NCI-H345 (cell line): ENCODE measurements around the gene GSG1L.

Experiments used
- DNase-seq: peaks from one replicate; lab custom pipeline; 2025; lab: John Stamatoyannopoulos, UW

Gene GSG1L

GRCh38 chr16:28063591-28064061 is at the start of gene GSG1L:
TSS of gene GSG1L (minus strand) at chr16:28063714. CDS start at chr16:28063424, 290 bp downstream.
- DNase-seq, result no peak

DNA sequence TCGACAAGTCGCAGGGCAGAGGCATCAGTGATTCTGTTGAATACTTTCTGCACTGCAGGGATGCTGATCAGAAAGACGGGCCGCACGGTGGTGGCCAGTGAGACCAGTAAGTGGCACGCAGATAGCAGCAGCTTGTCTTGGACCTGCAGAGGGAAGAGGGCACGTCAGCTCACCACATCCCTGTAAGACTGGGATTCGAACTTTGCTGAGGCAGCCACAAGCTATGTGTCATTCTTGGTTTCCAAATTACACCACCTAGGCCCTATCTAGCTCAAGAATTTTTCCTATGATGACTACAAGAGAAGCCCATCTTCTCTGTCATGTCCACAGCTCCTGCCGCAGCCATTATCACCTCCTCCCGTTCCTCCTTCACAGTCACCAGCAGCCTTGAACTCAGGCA is 49.4 kb upstream of the GSG1L start:
- no peak for DNase-seq

GRCh38 chr16:28110977-28111376 is 47.5 kb upstream of the GSG1L start:
- DNase-seq, result no peak

- no peak for DNase-seq
Observed at GRCh38 chr16:28110479-28110878, 47.0 kb upstream of the GSG1L start.

DNA sequence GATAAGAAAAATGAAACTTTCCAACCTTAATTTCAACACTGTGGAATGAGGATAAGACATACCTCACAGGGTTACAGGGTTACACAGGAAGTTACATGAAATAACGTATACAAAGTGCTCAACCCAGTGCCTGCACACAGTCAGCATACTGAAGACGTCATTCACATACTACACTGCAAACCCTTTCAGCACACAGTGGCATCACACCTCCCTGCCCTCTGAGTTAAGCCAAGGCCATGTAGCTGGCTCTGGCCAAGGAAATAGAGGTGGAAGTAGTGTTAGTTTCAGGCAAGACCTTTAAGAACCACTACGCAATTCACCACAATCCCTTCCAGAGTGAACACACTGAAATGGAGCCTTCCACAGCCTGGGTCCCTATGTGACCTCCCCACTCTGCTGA is 46.6 kb upstream of the GSG1L start:
- DNase-seq, result no peak

- no peak for DNase-seq
Observed at GRCh38 chr16:28108590-28109247, 45.2 kb upstream of the GSG1L start.

DNA sequence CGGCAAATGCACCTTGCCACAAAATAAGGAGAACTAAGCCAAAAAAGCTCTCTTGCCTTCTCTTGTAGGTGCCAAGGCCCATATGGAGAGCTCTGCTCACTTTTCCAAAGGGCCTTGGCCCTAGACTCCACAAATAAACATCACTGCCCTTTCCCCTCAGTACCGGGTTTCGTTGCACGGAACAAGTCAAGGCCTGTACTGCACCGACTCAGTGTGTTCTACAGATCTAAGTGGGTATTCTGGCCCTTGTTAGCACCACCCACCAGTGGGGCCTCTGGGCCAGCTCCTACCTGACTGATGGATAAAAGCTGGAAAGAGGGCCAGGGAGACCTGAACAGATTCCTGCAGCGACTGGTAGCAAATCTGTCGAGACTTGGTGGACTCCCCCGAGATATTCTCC is 43.7 kb upstream of the GSG1L start:
- no peak for DNase-seq

DNA sequence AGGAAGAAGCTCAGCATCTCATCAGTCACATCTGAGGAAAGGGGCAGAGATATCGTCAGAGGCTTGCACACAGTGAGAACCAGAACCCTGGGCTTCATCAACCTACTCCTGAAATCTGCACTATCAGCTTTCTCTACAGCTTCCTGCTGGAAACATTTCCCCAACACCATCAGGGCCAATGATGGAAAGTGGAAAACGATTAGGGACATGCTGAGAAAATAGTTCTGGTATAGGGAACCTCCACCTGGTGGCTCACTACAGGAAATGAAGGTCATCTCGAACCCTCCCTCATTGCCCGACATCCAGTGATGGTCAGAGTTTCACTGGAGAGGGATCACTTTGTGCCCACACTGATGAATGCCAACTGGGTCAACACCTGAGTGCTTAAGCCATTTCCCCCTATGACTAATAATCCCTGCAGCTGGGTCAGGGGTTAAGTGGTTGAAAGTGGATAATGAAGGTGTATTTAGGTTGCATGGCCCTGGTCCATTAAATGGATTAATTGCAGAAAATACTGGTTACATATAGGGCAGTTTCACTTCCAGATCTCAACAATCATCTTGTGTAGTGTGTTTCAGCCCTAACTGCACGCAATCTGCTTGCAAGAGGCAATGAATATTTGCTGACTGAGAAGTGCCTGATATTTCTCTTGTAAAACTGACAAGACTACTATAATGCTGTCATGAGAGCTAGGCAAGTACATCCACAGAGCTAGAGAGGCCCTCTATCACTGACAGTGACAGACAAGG is 43.1 kb upstream of the GSG1L start:
- no peak for DNase-seq

GRCh38 chr16:28105954-28106353 is 42.4 kb upstream of the GSG1L start:
- no peak for DNase-seq

- DNase-seq, result no peak
Observed at GRCh38 chr16:28105297-28105696, 41.8 kb upstream of the GSG1L start.

- DNase-seq, result no peak
Observed at GRCh38 chr16:28104404-28104803, 40.9 kb upstream of the GSG1L start.

DNA sequence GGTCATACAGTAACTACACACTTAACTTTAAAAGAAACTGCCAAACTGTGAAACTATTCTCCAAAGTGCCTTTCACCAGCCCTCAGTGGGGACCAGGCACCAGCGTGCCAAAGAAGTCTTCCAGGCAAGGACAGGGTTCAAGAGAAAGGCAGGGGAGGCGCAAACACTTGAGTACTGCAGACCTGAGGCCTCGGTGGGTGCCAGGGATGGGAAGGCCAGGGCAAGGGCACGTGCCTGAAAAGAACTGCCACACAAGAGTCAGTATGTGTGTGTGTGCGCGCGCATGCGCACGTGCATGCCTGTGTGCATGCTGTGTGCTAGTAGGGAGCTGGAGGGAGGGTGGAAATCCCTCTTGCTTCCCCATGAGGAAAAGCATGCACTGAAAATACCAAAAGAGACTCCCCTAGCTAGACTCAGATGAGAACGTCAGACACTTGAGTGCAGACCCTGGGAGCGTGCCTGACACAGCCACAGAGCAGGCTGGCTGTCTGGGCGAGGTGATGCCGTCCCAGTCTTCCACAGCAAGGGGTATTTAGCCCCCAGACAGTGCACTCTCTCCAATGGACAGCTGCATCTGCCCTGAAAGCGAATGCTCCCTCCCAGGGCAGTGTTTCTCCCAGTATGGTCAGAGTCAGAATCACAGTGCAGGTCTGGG is 40.1 kb upstream of the GSG1L start:
- no peak for DNase-seq

DNA sequence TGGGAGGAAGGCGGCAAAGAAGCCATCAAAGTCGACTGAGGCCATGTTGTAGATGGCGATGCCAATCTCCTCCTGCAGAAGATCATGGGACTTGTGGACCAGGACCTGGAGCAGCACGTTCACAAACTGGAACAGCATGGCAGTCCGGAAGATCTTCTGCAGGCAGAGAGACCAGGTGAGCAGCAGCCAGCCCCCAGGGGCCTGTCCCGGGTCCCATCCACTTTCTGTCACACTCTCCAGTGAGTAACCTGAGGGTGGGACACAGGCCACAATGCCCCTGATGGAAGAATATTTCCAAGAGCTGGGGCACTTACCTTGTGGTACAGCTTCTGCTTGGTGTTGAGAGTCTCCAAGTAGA is 38.0 kb upstream of the GSG1L start:
- no peak for DNase-seq

- no peak for DNase-seq
Observed at GRCh38 chr16:28100810-28101532, 37.5 kb upstream of the GSG1L start.

- no peak for DNase-seq
Observed at GRCh38 chr16:28098959-28099945, 35.7 kb upstream of the GSG1L start.

- no peak for DNase-seq
Observed at GRCh38 chr16:28098171-28098958, 34.9 kb upstream of the GSG1L start.

DNA sequence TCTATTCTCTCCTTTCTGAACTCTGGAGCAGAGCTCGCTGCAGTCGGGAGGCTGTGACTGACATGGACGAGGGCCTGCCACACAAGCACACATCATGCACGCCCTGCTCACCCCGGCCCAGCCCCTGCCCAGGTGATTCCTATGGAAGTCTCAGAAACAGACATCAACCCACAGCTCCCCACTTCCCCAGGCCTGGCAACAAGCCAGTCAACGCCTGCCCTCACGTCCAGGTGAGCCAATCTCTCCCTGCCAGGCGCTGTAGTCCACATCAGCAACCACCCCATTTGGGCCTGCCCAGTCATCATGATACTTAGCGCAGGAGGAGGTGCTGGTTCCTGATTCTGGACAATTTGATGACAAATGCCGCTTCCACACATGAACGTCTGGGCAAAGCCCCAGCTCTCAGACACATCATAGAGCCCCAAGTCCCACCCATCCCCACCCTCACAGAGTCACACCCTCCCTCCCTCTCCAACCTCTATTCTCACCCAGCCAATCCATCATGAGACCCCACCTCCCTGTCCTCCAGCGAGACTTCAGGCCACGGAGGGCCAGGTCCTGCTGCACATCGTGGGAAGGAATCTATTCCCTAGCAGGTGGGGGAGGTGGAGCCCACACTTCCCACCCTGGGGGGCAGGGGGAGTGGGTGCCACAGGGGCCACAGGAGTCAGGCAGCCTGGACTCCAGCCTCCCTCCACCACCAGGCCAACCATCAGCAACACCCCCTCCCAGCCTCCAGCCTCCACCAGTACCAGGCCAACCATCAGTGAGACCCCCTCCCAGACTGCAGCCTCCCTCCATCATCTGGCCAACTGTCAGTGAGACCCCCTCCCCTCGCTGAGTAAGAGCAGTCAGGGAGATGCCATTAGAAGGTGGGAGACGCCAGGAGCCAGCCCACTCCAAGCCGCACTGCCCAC is 33.7 kb upstream of the GSG1L start:
- no peak for DNase-seq

- DNase-seq, result no peak
Observed at GRCh38 chr16:28093385-28093725, 29.8 kb upstream of the GSG1L start.

DNA sequence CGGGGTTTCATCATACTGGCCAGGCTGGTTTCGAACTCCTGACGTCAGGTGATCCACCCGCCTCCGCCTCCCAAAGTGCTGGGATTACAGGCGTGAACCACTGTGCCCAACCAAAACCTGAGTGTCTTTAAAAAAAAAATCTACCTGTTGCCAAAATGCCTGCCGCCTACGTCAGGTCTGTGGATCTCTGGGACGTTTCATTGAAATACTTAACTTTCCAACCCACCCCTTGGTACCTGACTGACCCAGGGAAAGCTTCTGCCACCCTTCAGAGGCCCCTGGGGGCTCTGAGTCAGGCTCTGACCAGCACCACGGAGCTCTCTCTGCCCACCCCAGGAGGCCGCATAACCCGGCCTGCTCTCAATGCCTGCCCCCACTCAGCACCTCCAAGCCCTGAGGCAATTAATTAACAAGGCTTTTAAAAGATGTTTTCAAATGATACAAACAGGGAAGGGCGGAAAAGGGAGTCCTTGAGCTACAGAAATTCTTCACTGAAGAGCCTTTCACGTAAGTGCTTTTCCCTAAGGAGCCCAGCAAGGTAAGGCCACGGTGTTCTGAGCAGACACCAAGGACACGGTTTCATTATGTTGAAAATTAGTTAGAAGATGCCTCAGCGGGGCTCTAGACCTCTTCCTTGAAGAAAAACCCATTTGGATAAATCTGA is 29.3 kb upstream of the GSG1L start:
- no peak for DNase-seq
